ENCODE data around the gene KCNQ5. TPM values are rescaled to one million over a fixed set of nuclear protein-coding genes. Genes with fewer than 3 reads are reported as not detected.

KCNQ5 gene
- total and polyA plus RNA-seq, 2 donors (not counting 1 experiment from before 2014, with no cell fraction given) = 0.74 to 4.6 TPM

GRCh38 chr6:72742001-72742673 is 120.3 kb downstream of the KCNQ5 start:
- Histone ChIP-seq H2AFZ (ENCODE audit: low read length) (no peak overlapping the region), H4K20me1 (ENCODE audit: control insufficient read depth, extremely low read depth, insufficient read depth, low read length) (no peaks in the 10 kb centered on the region), H3K36me3 (ENCODE audit: control insufficient read depth, insufficient read depth, low read length) (no peaks in the 10 kb centered on the region), H3K4me1 (ENCODE audit: control insufficient read depth, extremely low read depth, insufficient read depth, low read length) (no peaks in the 10 kb centered on the region), H3K79me2 (ENCODE audit: control insufficient read depth, insufficient read depth, low read length) (no peaks in the 10 kb centered on the region), H3K4me3 (replicated peaks in 1 of 4; ENCODE audit: control extremely low read depth in 1 of 4, insufficient read depth in 1 of 4, low read depth in 3 of 4, low read length in 4 of 4) (no peak overlapping the region), H3K9me3 (ENCODE audit: control insufficient read depth, insufficient read depth, low read depth, low read length) (no peaks in the 10 kb centered on the region), H3K4me2 (ENCODE audit: extremely low read depth, insufficient read depth, low read length) (no peak overlapping the region), H3K27me3 (ENCODE audit: control insufficient read depth, insufficient read depth, low read length) (no peaks in the 10 kb centered on the region), H3K27ac (ENCODE audit: insufficient read depth, low read length) (no peak overlapping the region), H3K9ac (ENCODE audit: insufficient read depth, low read length) (no peak overlapping the region)
- no peak for TF ChIP-seq CTCF (conservative IDR thresholded peaks at IDR 0.05 in 1 of 2, IDR thresholded peaks at IDR 0.05 in 1 of 2; ENCODE audit: low read depth in 1 of 2, low read length in 2 of 2)
- TF ChIP-seq EZH2 (IDR thresholded peaks at IDR 0.05; ENCODE audit: low read length, missing control alignments) = no peak
- no peak for DNase-seq (ENCODE audit: low read depth in 2 of 2)

GRCh38 chr6:72746276-72746675 is 124.4 kb downstream of the KCNQ5 start:
- no peaks in the 10 kb centered on the region for H3K36me3 ChIP-seq (ENCODE audit: control insufficient read depth, insufficient read depth, low read length)
- H3K27me3 ChIP-seq (ENCODE audit: control insufficient read depth, insufficient read depth, low read length) = no peaks in the 10 kb centered on the region
- H3K79me2 ChIP-seq (ENCODE audit: control insufficient read depth, insufficient read depth, low read length) = no peaks in the 10 kb centered on the region
- H2AFZ ChIP-seq (ENCODE audit: low read length) = no peak overlapping the region
- H3K27ac ChIP-seq (ENCODE audit: insufficient read depth, low read length) = no peak overlapping the region
- H3K9ac ChIP-seq (ENCODE audit: insufficient read depth, low read length) = no peak overlapping the region
- DNase-seq (ENCODE audit: low read depth in 2 of 2) = peak; percentile 12 to 71
- TF ChIP-seq CTCF (conservative IDR thresholded peaks at IDR 0.05 in 1 of 2, IDR thresholded peaks at IDR 0.05 in 1 of 2; ENCODE audit: low read depth in 1 of 2, low read length in 2 of 2) (no peak), EZH2 (IDR thresholded peaks at IDR 0.05; ENCODE audit: low read length, missing control alignments) (no peak)
- no peaks in the 10 kb centered on the region for H3K4me1 ChIP-seq (ENCODE audit: control insufficient read depth, extremely low read depth, insufficient read depth, low read length)
- H3K4me3 ChIP-seq (replicated peaks in 1 of 4; ENCODE audit: control extremely low read depth in 1 of 4, insufficient read depth in 1 of 4, low read depth in 3 of 4, low read length in 4 of 4) = no peak overlapping the region
- no peak overlapping the region for H3K4me2 ChIP-seq (ENCODE audit: extremely low read depth, insufficient read depth, low read length)
- no peaks in the 10 kb centered on the region for H3K9me3 ChIP-seq (ENCODE audit: control insufficient read depth, insufficient read depth, low read depth, low read length)
- H4K20me1 ChIP-seq (ENCODE audit: control insufficient read depth, extremely low read depth, insufficient read depth, low read length) = no peaks in the 10 kb centered on the region

- Histone ChIP-seq H4K20me1 (ENCODE audit: control insufficient read depth, extremely low read depth, insufficient read depth, low read length) (no peaks in the 10 kb centered on the region), H2AFZ (ENCODE audit: low read length) (no peak overlapping the region), H3K36me3 (ENCODE audit: control insufficient read depth, insufficient read depth, low read length) (no peaks in the 10 kb centered on the region), H3K4me1 (ENCODE audit: control insufficient read depth, extremely low read depth, insufficient read depth, low read length) (no peaks in the 10 kb centered on the region), H3K79me2 (ENCODE audit: control insufficient read depth, insufficient read depth, low read length) (no peaks in the 10 kb centered on the region), H3K27ac (ENCODE audit: insufficient read depth, low read length) (no peak overlapping the region), H3K4me2 (ENCODE audit: extremely low read depth, insufficient read depth, low read length) (peak overlapping the region; percentile 29), H3K9ac (ENCODE audit: insufficient read depth, low read length) (no peak overlapping the region), H3K4me3 (replicated peaks in 1 of 4; ENCODE audit: control extremely low read depth in 1 of 4, insufficient read depth in 1 of 4, low read depth in 3 of 4, low read length in 4 of 4) (no peak overlapping the region), H3K9me3 (ENCODE audit: control insufficient read depth, insufficient read depth, low read depth, low read length) (no peaks in the 10 kb centered on the region), H3K27me3 (ENCODE audit: control insufficient read depth, insufficient read depth, low read length) (no peaks in the 10 kb centered on the region)
- DNase-seq (ENCODE audit: low read depth in 2 of 2) = peak; percentile 77 to 95
- no peak for TF ChIP-seq EZH2 (IDR thresholded peaks at IDR 0.05; ENCODE audit: low read length, missing control alignments)
- no peak for TF ChIP-seq CTCF (conservative IDR thresholded peaks at IDR 0.05 in 1 of 2, IDR thresholded peaks at IDR 0.05 in 1 of 2; ENCODE audit: low read depth in 1 of 2, low read length in 2 of 2)
Measured at GRCh38 chr6:72748759-72749158, 126.9 kb downstream of the KCNQ5 start.
